ENCODE results near the gene PLCB1.

PLCB1 gene

GRCh38 chr20:8526610-8527009 lies 394.5 kb downstream of the PLCB1 start:
- H3K27ac ChIP-seq, result no peak overlapping the region
- TF ChIP-seq ZFX (IDR thresholded peaks at IDR 0.05) (no peak), CTCF (conservative IDR thresholded peaks at IDR 0.05) (no peak)

GRCh38 chr20:8527998-8528723 lies 396.1 kb downstream of the PLCB1 start:
- TF ChIP-seq ZFX (IDR thresholded peaks at IDR 0.05) (no peak), CTCF (conservative IDR thresholded peaks at IDR 0.05) (no peak)
- H3K27ac ChIP-seq, result no peak overlapping the region

GRCh38 chr20:8530022-8530421 lies 398.0 kb downstream of the PLCB1 start:
- H3K27ac ChIP-seq, result no peak overlapping the region
- TF ChIP-seq CTCF (conservative IDR thresholded peaks at IDR 0.05) (no peak), ZFX (IDR thresholded peaks at IDR 0.05) (no peak)

GRCh38 chr20:8532169-8532568 lies 400.1 kb downstream of the PLCB1 start:
- H3K27ac ChIP-seq, result no peak overlapping the region
- TF ChIP-seq ZFX (IDR thresholded peaks at IDR 0.05), result no peak
- no peak for TF ChIP-seq CTCF (conservative IDR thresholded peaks at IDR 0.05)

GRCh38 chr20:8534368-8535160 lies 402.5 kb downstream of the PLCB1 start:
- no peak for TF ChIP-seq CTCF (conservative IDR thresholded peaks at IDR 0.05)
- TF ChIP-seq ZFX (IDR thresholded peaks at IDR 0.05), result no peak
- no peak overlapping the region for H3K27ac ChIP-seq

- no peak overlapping the region for H3K27ac ChIP-seq
- TF ChIP-seq CTCF (conservative IDR thresholded peaks at IDR 0.05) (peak; percentile 54), ZFX (IDR thresholded peaks at IDR 0.05) (no peak)
These were observed 403.6 kb downstream of the PLCB1 start for GRCh38 chr20:8535403-8536261.
